ENCODE measurements around the gene ABTB1.

GRCh38 chr3:127694467-127695215, 21.9 kb downstream of the ABTB1 start:
- TF ChIP-seq POLR2AphosphoS5 (IDR thresholded peaks at IDR 0.05; ENCODE audit: low read depth, low read length) (no peak), POLR2A (IDR thresholded peaks at IDR 0.05; ENCODE audit: low read depth, low read length) (no peak), SPI1 (IDR thresholded peaks at IDR 0.05; ENCODE audit: low read depth, low read length) (no peak), POU2F2 (IDR thresholded peaks at IDR 0.05; ENCODE audit: low read depth, low read length) (no peak), PAX5 (IDR thresholded peaks at IDR 0.05; ENCODE audit: insufficient read depth, low read length, severe bottlenecking) (no peak)

All from GM12891 (cell line).